ENCODE results near the gene CNTFR. TPM values are rescaled to one million over a fixed set of nuclear protein-coding genes. Genes with fewer than 3 reads are reported as not detected.

The CNTFR gene
- total RNA-seq, 1 donor from 2014 or later, result 2.7 TPM

- H3K27me3 Mint-ChIP-seq, result peaks cover 34% of the 10 kb centered on the region
- H3K36me3 Mint-ChIP-seq (ENCODE audit: insufficient read depth), result no peaks in the 10 kb centered on the region
- no peak for DNase-seq (ENCODE audit: low spot score, unreplicated experiment)
- no peak for TF ChIP-seq CTCF (IDR thresholded peaks at IDR 0.05; ENCODE audit: unreplicated experiment)
- no peak overlapping the region for H3K27ac Mint-ChIP-seq
- H3K4me1 Mint-ChIP-seq (ENCODE audit: low read depth), result peaks cover 22% of the 10 kb centered on the region
- no peaks in the 10 kb centered on the region for H3K9me3 Mint-ChIP-seq (ENCODE audit: low read depth)
- H3K4me3 Mint-ChIP-seq (ENCODE audit: low read depth), result no peak overlapping the region
Measured at GRCh38 chr9:34510497-34511468, 78.7 kb downstream of the CNTFR start.

- no peak overlapping the region for H3K27ac Mint-ChIP-seq
- no peak for TF ChIP-seq CTCF (IDR thresholded peaks at IDR 0.05; ENCODE audit: unreplicated experiment)
- H3K9me3 Mint-ChIP-seq (ENCODE audit: low read depth), result no peaks in the 10 kb centered on the region
- H3K27me3 Mint-ChIP-seq, result peaks cover 39% of the 10 kb centered on the region
- H3K4me1 Mint-ChIP-seq (ENCODE audit: low read depth), result peaks cover 22% of the 10 kb centered on the region
- no peak overlapping the region for H3K4me3 Mint-ChIP-seq (ENCODE audit: low read depth)
- H3K36me3 Mint-ChIP-seq (ENCODE audit: insufficient read depth), result no peaks in the 10 kb centered on the region
- DNase-seq (ENCODE audit: low spot score, unreplicated experiment), result no peak
Measured at GRCh38 chr9:34508951-34509350, 80.6 kb downstream of the CNTFR start.

GRCh38 chr9:34508463-34508862, 81.1 kb downstream of the CNTFR start:
- Mint-ChIP-seq H3K4me1 (ENCODE audit: low read depth) (peaks cover 18% of the 10 kb centered on the region), H3K9me3 (ENCODE audit: low read depth) (no peaks in the 10 kb centered on the region), H3K27ac (no peak overlapping the region), H3K4me3 (ENCODE audit: low read depth) (no peak overlapping the region), H3K36me3 (ENCODE audit: insufficient read depth) (no peaks in the 10 kb centered on the region), H3K27me3 (peaks cover 44% of the 10 kb centered on the region)
- DNase-seq (ENCODE audit: low spot score, unreplicated experiment), result no peak
- no peak for TF ChIP-seq CTCF (IDR thresholded peaks at IDR 0.05; ENCODE audit: unreplicated experiment)

GRCh38 chr9:34507966-34508365, 81.6 kb downstream of the CNTFR start:
- Mint-ChIP-seq H3K27me3 (peaks cover 44% of the 10 kb centered on the region), H3K9me3 (ENCODE audit: low read depth) (no peaks in the 10 kb centered on the region)
- no peak for TF ChIP-seq CTCF (IDR thresholded peaks at IDR 0.05; ENCODE audit: unreplicated experiment)

GRCh38 chr9:34507556-34507955, 82.0 kb downstream of the CNTFR start:
- H3K9me3 Mint-ChIP-seq (ENCODE audit: low read depth), result no peaks in the 10 kb centered on the region
- no peak overlapping the region for H3K4me3 Mint-ChIP-seq (ENCODE audit: low read depth)
- H3K4me1 Mint-ChIP-seq (ENCODE audit: low read depth), result peaks cover 9% of the 10 kb centered on the region
- H3K27me3 Mint-ChIP-seq, result peaks cover 47% of the 10 kb centered on the region
- no peak for TF ChIP-seq CTCF (IDR thresholded peaks at IDR 0.05; ENCODE audit: unreplicated experiment)
- DNase-seq (ENCODE audit: low spot score, unreplicated experiment), result no peak
- H3K36me3 Mint-ChIP-seq (ENCODE audit: insufficient read depth), result no peaks in the 10 kb centered on the region
- H3K27ac Mint-ChIP-seq, result no peak overlapping the region

More at GRCh38 chr9:34507966-34508365, 81.6 kb downstream of the CNTFR start:
- no peak for DNase-seq (ENCODE audit: low spot score, unreplicated experiment)
- peaks cover 13% of the 10 kb centered on the region for H3K4me1 Mint-ChIP-seq (ENCODE audit: low read depth)
- no peak overlapping the region for H3K4me3 Mint-ChIP-seq (ENCODE audit: low read depth)
- no peaks in the 10 kb centered on the region for H3K36me3 Mint-ChIP-seq (ENCODE audit: insufficient read depth)
- H3K27ac Mint-ChIP-seq, result no peak overlapping the region
